Measurements from ENCODE around the gene RNU6-7. TPM values are rescaled to one million over a fixed set of nuclear protein-coding genes. Genes with fewer than 3 reads are reported as not detected.

Gene RNU6-7
- total and polyA plus RNA-seq, 11 donors: not detected

DNA sequence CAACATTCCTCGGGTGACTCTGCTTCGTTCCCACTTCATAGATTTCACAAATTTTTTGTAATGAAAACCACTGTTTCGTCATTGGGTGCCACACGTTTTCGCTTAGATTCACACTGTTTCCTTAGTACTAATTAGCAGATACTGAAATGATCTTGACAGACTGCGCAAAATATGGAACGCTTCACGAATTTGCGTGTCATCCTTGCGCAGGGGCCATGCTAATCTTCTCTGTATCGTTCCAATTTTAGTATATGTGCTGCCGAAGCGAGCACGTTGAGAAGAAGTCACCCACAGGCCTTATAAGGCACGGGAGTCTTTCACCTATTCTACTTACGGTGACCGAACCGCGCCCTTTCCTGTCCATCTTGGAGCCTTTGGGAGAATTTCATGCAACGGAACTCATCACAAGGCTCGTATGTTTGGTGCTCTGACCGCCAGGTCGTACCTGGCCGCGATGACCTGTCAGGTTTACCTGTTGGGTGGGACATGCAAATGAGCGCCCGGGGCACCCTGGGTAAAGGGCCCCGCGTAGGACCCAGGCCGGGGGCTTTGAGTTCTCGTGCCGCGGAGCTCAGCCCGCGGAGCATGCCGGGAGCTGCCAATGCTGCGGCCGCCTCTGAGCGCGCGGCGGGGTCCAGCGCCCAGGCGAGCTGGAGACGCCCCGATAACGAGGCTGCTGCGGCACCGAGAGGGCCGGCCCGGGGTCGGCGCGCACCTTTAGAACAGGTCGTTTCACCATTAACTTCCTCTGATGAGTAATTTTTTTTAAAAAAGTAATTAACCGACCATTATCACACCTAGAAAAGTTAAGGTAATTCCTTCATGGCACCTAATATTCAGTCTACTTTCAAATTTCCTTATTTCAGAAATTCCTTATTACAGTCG is 1.4 kb downstream of the RNU6-7 start, which contains the start of gene RNU6-8:
Gene RNU6-8, minus strand, starts transcription at position 272 of the 885 bp plus-strand sequence.
- 0 to 1% (median 0%) methylated on average over 47 to 57 of the region's 57 CpGs for WGBS, 4 donors
- intact Hi-C loops (cut with DNase I): loop anchor here in 9 of 10 donors (1.0 to 5.0 kb wide), 5 partner anchors 49 to 276 kb away; partner anchors contain the start of gene ARHGAP5 (in 8 of the 9)
- H3K27ac ChIP-seq: peak within 1 kb of the TSS; percentile 75 to 95 (median 90)

GRCh38 chr14:32203928-32204357 is 2.1 kb downstream of the RNU6-7 start:
- DNase-seq (peak in 4 of 5 donors; percentile 16 to 56 (median 41)), ATAC-seq (peak in 1 of 4 donors; percentile 22)

More for the DNA sequence above, 1.4 kb downstream of the RNU6-7 start, which contains the start of gene RNU6-8:
- H3K9me3 ChIP-seq: no peaks in the 10 kb centered on the region
- peak; percentile 84 to 93 (median 92) for ATAC-seq
- peak; percentile 87 to 94 (median 92) for DNase-seq
- TF ChIP-seq POLR2A (IDR thresholded peaks at IDR 0.05) (peak in 1 of 2 donors; percentile 70), CTCF (IDR thresholded peaks at IDR 0.05) (no peak)
- peaks cover 0 to 11% (median 0%) of the 10 kb centered on the region in 9 donors for H3K27me3 ChIP-seq
- peaks cover 0 to 39% (median 7%) of the 10 kb centered on the region in 12 donors for H3K4me1 ChIP-seq
- no peaks in the 10 kb centered on the region for H3K36me3 ChIP-seq
- H3K4me3 ChIP-seq: peak within 1 kb of the TSS; percentile 40 to 81 (median 71)

GRCh38 chr14:32205554-32205953 is 3.7 kb downstream of the RNU6-7 start:
- H3K36me3 ChIP-seq: no peaks in the 10 kb centered on the region
- intact Hi-C loops (cut with DNase I): loop anchor here in 1 of 10 donors (5.0 kb wide), 1 partner anchor 42 kb away; no protein-coding TSS in a partner anchor
- DNase-seq (no peak), ATAC-seq (no peak)
- H3K9me3 ChIP-seq: no peaks in the 10 kb centered on the region
- peaks cover 0 to 36% (median 7%) of the 10 kb centered on the region in 12 donors for H3K4me1 ChIP-seq
- H3K4me3 ChIP-seq: no peak overlapping the region
- TF ChIP-seq CTCF (IDR thresholded peaks at IDR 0.05): no peak
- no peak for TF ChIP-seq POLR2A (IDR thresholded peaks at IDR 0.05)
- H3K27me3 ChIP-seq: peaks cover 0 to 11% (median 0%) of the 10 kb centered on the region in 9 donors
- WGBS, 4 donors: 93 to 95% (median 94%) methylated on average over 3 of the region's 3 CpGs
- H3K27ac ChIP-seq: no peak overlapping the region

More at GRCh38 chr14:32203928-32204357, 2.1 kb downstream of the RNU6-7 start:
- peak overlapping the region; percentile 40 to 81 (median 71) for H3K4me3 ChIP-seq
- H3K36me3 ChIP-seq: no peaks in the 10 kb centered on the region
- H3K4me1 ChIP-seq: peaks cover 0 to 39% (median 7%) of the 10 kb centered on the region in 12 donors
- H3K27me3 ChIP-seq: peaks cover 0 to 11% (median 0%) of the 10 kb centered on the region in 9 donors
- H3K27ac ChIP-seq: peak overlapping the region; percentile 75 to 95 (median 90)
- intact Hi-C loops (cut with DNase I): loop anchor here in 9 of 10 donors (1.0 to 5.0 kb wide), 5 partner anchors 48 to 277 kb away; partner anchors contain the start of gene ARHGAP5 (in 8 of the 9)
- no peaks in the 10 kb centered on the region for H3K9me3 ChIP-seq
- 3 to 13% (median 7%) methylated on average over 14 of the region's 14 CpGs for WGBS, 4 donors
- TF ChIP-seq CTCF (IDR thresholded peaks at IDR 0.05): no peak
- TF ChIP-seq POLR2A (IDR thresholded peaks at IDR 0.05): no peak

Data from heart left ventricle (tissue), 16 donors.